HG03135 (cell line): ENCODE data around the gene MAP2.
A peak's percentile ranks its signal among the peaks of the same experiment; 100 is the strongest.
"Not testable (repeated sequence)": the region's sequence is repeated elsewhere in the genome, so short reads cannot be mapped to it uniquely, and the experiment has no call there.

Experiments used
- ATAC-seq: cut with Tn5 transposase; IDR thresholded peaks from one replicate; pipeline ENCODE4 v1.9.1; 2021; ENCODE audit warnings: mild to moderate bottlenecking, moderate library complexity; ENCODE audit not compliant: unreplicated experiment

Gene MAP2

DNA sequence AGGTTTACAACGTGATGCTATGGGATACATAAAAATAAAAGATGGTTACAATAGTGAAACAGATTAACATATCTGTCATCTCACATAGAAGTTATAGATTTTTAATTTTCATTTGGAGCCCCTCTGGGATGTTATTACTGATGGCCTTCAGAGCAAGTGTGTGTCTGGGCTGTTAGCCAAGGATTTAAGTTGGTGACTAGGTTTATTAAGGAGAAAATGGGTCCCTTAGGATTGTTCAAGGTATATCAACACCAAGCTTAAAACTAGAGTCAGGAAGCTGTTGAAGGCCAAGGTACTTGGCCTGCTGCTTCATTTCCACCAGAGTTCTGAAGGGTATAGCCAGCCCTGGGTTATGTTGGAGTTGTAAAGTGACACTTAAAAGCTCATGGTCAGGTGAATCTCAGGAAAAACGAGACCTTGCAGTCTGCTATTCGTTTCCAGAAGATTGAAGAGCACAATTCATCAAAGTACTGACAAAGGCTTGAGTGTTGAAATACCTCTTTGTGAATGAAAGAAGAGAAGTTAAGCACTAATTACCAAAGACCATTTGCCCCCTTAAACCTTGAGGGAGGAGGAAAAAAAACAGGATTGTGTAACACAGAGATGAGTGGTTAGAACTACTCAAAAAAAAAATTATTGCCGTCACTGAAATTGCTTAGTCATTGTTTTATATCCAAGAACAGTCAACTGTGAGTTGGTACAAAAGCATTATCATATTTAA, 48.4 kb downstream of the MAP2 start:
- ATAC-seq, result no peak

DNA sequence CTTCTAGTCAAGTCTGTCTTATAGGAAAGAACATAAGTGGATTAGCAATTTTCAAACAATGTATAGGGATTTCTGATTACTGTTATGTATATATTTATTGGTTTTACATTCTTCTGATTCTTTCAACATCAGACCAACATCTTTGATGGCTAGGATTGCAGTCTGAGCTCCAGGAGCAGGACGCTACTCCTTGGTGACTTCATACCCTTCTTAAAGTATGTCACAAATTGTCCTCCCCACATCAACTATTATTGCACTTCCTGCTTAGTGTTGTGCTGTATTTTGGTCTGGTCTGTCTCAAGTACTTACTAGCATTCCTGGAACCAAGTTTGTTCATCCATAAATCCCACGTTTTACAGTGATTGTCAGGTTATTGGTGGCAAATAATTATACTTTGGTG, 49.0 kb downstream of the MAP2 start:
- no peak for ATAC-seq

DNA sequence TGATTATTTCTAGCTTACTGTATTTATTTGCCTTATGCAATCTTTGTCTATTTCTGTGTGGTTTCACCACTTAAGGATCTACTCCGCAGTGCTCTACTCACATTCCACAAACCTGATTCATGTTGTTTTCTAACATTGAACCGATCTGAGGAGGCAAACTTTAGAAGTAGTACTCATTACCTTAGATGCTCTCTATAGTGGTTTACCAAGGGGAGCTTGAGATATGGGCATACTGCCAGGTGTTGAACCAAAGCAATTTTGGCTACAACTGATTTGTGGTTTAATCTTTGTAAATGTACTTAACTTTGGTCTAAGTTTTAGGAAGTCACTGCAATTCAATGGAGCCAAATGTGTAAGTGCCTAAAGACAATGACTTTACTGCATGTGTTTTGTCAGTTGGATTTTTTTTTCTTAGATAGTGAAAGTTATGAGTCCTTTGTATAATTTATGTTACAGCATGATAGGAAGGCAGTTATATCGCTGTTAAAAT, 50.1 kb downstream of the MAP2 start:
- no peak for ATAC-seq

DNA sequence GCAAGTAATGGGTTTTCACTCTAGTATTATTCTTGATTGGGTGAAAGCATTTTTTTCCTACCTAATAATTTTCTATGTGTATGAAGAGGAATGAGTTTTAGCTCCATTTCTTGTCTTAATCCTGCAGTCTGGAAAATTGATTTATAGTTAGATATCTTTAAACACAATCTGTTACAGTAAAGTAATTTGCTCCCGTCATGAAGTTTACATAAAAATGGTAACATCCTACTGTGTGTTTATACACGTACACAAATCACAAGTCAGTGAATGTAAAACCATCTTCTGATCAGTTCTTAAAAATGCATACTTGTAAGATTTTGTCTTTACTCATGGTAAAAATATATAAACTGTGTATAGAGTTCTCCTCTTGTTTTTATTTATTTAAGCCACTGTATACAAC, 51.1 kb downstream of the MAP2 start:
- ATAC-seq, result no peak

DNA sequence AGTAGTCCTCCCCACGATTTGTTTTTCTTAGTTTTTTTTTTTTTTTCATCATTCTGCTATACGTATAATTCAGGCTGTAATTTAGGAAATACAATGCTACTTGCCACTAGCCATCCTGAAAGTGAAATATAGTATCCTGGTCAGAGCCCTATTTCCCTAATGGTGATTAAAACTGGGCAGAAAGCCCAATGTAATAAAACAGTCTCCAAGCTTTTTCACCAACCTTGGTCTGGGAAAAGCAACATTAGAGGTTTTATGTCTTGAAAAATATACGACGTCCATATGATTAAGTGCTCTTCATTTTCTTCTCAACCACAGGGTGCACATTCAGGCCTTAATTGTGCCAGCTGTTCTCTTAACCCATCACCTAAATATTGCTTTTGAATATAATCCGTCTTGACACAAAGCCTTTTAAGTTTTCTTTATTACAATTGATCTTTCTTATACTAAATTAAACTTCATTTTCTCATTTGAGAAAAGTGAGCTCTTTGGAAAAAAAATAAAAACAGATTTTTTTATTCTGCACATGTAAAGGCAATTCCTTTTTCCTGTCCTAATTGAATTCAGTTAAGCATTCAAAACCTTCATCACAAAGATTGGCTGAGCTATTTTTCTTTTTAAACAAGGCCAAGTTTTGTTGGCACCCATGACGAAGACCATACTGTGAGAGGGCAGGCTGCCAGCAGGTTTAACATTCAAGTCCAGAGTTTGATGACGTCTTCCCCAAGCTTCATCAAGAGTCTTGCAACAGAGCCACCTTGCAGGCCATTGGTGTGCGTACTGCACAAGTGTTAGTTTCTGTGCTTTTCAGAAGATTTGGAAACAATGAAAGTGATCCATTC, 52.7 kb downstream of the MAP2 start:
- no peak for ATAC-seq

DNA sequence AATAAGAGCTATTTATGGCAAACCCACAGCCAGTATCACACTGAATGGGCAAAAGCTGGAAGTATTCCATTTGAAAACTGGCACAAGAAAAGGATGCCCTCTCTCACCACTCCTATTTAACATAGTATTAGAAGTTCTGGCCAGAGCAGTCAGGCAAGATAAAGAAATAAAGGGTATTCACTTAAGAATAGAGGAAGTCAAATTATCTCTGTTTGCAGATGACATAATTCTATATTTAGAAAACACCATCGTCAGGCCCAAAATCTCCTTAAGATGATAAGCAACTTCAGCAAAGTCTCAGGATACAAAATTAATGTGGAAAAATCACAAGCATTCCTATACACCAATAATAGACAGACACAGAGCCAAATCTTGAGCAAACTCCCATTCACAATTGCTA, 68.4 kb downstream of the MAP2 start:
- not testable (repeated sequence) for ATAC-seq

DNA sequence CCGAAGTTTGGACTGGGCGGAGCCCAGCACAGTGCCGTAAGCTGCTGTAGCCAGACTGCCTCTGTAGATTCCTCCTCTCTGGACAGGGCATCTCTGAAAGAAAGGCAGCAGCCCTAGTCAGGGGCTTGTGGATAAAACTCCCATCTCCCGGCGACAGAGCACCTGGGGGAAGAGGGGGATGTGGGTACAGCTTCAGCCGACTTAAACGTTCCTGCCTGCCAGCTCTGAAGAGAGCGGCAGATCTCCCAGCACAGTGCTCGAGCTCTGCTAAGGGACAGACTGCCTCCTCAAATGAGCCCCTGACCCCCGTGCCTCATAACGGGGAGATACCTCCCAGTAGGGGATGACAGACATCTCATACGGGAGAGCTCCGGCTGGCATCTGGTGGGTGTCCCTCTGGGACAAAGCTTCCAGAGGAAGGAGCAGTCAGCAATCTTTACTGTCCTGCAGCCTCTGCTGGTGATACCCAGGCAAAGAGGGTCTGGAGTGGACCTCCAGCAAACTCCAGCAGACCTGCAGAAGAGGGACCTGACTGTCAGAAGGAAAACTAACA, 71.3 kb downstream of the MAP2 start:
- ATAC-seq, result not testable (repeated sequence)

DNA sequence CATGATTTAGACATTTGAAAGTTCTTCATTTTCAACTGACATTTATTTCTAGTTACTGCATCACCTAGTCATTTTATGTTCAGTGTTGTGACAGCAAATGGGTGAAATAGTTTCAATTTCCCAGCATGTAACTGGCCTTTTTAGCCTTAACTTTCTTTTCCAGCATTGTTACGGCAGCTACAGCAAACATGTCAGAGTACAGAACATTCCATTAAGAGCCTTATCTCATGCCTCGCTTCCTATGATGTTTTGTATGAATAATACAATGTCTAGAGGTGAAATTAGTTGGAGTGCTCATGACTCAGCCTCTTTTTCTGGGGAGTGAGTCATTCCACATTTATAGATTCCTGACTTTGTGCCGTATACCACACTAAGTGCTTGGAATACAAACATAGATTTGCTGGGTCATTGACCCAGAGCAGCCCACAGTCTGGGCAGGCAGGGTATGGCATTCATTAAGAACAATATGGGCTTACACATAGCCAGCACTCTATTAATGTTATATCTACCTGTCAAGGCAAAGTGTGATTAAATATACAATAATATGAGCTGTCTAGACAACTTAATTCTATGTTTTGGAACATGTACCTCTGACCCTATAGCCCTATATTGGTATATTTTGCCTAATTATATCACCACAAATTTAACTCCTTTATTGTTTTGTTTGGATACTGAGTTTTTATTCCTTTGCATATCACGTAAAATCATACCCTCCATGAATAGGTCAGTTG, 72.2 kb downstream of the MAP2 start:
- ATAC-seq, result no peak

DNA sequence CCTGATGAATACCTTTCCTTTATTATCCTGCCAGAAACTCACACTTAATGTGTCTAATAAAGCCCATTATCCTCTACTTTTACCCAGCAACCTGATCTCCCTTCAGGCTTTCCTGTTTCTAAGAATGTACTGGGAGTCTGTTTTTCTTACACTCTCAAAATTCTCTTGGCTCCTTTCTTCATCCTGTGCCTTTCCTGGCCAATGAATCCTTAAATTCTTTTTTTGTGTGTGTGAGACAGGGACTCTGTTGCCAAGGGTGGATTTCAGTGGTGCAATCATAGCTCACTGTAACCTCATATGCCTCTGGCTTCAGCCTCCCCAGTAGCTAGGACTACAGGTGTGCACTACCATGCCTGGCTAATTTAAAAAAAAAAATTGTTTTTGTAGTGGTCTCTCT, 72.7 kb downstream of the MAP2 start:
- no peak for ATAC-seq

DNA sequence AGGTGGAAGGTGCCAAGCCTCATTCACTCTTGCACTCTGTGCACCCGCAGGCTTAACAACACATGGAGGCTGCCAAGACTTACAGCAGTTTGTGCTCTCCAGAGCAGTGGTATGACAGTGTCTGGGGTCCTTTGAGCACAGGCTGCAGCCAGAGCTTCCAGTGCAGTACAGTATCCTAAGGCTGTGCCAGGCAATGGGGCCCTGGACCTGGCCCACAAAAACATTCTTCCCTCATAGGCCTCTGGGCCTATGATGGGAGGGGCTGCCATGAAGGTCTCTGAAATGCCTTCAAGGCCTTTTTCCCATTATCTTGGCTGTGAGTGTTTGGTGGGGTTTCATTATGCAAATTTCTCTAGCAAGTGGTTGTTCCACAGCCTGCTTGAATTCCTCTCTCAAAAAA, 74.8 kb downstream of the MAP2 start:
- no peak for ATAC-seq

DNA sequence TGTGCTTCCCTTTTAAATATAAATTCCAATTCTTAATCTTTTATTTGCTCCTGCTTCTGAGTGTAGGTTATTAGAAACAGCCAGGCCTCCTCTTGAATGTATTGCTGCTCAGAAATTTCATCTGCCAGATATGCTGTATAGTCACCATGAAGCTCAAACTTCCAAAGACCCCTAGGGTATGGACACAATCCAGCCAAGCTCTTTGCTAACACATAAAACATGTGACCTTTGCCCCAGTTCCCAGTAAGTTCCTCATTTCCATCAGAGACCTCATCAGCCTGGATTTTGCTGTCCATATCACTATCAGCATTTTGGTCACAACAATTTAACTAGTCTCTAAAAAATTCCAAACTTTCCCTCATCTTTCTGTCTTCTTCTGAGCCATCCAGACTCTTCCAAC, 75.2 kb downstream of the MAP2 start:
- no peak for ATAC-seq

DNA sequence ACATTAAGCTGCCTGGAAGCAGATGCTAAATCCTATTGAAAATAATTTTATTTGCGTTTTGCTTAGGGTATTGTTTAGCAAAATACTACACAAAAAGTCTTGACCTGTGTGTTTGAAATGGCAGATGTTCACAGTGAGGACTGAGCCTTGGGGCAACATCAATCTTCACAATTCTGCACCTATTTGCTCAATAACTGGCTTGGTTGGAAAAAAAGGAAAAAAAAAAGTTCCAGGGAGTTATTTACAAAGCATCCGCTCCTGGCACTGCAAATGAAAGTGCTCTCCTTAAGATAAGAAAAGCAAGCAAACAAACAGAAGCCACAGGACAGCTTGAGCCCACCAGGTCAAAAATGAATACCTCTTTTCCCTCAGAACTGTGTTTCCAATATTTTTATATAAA, 77.7 kb downstream of the MAP2 start:
- no peak for ATAC-seq

DNA sequence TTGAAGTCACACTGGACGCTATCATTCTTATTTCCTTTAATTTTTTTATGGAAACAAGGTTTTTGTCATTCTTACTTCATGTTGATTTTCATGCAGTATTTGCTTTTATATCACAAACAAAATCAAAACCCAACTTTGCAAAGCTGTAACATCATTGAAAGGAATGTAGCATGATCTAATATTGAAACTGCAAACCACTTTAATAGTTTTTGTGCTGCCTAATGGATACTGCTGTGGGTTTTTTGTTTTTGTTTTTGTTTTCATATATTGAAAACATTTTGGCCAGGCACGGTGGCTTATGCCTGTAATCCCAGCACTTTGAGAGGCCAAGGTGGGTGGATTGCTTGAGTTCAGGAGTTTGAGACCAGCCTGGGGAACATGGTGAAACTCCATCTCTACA, 81.6 kb downstream of the MAP2 start:
- ATAC-seq, result no peak

DNA sequence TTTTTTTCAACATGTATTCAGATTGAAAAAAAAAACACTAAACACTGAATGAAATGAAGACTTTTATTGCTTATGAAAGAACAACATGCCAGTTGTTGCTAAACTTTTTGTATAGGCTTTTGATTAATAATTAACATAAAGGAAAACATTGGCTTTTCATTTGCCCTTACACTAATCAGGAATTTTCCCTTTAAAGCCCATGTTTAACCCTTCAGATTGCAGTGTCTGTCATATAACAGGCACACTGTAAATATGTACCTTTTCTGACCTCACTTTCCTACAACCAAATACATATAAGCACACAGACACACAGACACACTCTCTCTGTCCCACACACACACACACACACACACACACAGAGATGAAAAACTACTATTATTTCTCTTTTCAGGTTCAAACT, 84.4 kb downstream of the MAP2 start:
- ATAC-seq, result no peak

DNA sequence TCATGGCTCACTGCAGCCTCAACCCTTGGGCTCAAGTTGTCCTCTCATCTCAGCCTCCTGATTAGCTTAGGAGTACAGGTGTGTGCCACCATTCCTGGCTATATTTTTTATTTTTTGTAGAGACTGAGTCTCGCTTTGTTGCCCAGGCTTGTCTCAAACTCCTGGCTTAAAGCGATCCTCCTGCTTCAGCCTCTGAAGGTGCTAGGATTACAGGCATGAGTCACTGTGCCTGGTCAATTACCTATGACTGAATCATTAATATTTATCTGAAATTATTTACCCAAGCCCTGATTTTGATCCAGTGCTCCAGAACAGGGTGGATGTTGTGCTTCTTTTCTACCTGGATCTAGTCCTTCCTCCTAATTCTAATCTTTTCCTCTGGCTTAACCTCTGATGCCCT, 87.8 kb downstream of the MAP2 start:
- ATAC-seq, result no peak

DNA sequence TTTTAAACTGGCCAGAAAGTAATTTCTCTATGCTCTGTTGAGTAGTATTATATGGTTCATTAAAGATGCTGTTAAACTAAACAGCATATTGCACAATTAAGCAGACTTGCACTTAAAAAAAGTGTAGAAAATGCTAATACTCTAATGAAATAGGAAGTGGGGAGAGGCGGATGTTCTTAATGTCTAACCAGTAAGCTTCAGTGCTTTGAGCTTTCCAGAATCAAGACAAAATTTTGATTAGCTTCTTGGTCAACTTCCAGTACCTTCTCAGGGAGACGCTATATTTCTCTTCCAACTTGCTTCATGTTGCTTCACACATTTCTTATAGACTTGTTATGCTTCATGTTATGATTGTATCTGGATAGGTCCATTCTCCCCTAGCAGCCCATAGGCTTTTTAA, 89.1 kb downstream of the MAP2 start:
- peak; percentile 69 for ATAC-seq

DNA sequence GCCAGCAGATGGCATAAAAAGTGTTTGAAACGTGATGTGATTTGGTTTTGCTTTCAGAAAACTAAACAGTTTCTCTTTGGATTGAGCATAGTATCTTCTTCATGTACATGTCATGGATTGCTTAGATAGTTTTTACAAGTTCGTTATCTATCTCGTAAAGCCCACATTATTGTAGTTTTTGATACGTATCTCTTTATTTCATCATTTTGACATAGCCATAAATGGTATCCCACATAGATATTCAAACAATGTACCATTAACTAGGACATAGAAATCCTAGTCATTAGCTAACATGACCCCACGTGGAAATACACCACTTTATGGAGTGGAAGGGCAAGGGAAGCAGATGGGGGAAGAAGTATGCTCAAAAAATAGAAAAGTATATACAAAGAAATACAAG, 93.6 kb downstream of the MAP2 start:
- no peak for ATAC-seq

DNA sequence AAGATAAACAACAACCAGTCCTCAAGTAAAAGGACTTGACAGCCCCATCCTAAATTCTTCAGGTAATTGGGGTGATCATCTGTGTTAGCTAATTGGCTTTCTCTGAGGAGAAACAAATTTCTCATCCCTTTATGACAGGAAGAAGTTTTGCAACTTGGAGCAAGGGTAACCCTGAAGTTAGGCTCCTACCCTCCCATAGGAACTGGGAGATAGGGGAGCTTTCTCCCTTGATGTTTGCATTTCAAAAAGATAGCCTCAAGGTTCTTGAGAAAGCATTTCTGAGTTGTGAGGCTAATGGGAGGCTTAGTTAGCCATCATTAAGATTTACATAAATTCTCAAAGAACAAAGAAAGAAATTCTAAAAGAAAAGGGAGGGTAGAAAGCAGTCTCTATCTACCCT, 95.4 kb downstream of the MAP2 start:
- ATAC-seq, result no peak

DNA sequence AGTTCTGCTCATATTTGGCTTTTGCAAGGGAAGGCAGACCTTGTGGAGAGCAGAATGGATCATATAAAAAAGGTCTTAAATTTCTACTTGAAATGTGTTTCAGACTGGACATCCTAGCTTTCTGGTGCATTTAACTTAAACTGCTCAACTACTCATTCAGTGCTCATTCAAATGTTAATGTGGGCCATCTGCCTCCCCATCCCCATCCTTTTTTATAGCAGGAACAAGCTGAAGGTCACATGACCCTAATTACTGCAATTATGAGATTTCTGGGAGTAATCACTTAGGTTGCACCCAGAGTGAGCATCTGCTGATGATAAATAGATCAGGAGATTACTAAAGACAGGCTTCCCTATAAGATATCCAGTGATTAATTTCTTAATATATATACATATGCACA, 96.1 kb downstream of the MAP2 start:
- no peak for ATAC-seq

DNA sequence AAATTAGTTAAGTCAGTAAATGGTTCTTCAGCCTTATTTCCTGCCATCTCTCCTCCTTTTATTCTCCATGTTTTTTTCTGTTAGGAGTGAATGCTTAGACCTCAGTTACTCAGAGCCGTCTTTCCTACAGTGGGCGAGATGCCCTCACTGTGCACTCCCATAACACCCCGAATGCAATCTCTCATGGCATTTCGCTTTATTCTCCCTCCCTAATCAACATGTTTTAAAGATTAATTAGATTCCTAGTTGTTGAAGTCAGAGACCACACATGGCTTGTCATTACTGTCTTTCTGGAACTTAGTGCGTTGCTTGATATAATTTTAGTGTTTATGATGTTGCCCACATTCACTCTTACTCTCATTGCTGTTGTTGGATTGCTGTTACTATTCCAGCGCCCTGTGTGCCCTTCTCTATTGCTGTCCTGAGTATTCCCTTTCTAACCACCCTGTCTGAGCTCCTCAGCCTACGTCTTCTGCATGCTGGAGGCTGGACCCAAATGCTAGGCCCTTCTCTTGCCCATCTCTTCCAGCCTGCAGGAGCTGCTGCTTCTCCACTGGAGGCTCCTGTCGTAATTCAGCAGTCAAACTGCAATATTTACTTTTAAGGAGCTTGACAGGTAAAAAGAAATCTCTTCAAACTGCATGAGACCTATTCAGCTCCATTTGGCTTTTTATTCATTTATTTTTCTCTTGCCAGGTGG, 99.3 kb downstream of the MAP2 start:
- ATAC-seq, result no peak

DNA sequence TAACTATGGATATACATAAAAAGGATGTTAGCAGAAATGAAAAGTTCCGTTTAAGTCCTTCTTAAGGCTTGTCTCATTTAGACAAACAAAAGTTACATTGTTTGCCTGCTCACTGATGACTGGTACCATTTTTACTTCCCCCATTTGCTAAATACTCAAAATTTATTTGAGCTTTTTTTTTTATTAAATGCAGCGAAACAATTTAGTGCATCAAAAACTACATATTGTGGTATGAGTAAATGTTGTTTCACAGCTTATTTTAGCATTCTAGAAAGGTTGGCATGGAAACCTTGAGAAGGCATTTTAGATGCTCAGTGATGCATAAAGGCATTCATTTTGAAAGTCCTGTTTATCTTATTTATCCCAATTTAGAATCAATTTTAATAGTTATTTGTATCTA, 100.0 kb downstream of the MAP2 start:
- peak; percentile 44 for ATAC-seq
